Cardiac fibroblast (primary cell): Measurements from ENCODE around the gene FZR1.

ENCODE experiments used
- DNase-seq, 2 donors: peaks; one replicate each; pipeline versions ENCODE4 v3.0.0 to v3.0.0-alpha.2; 2010; ENCODE audit warnings: low read depth in 2 of 2
- H3K4me3 ChIP-seq, 2 donors: replicated peaks in 1 of 2; 1 replicate in 1 of 2; 2 replicates in 1 of 2; pipeline ENCODE4 v1.5.1; 2011; ENCODE audit warnings: low read depth in 2 of 2, low read length in 2 of 2, mild to moderate bottlenecking in 2 of 2, moderate library complexity in 1 of 2
- CTCF ChIP-seq: IDR thresholded peaks from one replicate; pipeline ENCODE4 v1.5.1; 2011; ENCODE audit warnings: low read depth, mild to moderate bottlenecking, low read length, inconsistent platforms

Gene FZR1

DNA sequence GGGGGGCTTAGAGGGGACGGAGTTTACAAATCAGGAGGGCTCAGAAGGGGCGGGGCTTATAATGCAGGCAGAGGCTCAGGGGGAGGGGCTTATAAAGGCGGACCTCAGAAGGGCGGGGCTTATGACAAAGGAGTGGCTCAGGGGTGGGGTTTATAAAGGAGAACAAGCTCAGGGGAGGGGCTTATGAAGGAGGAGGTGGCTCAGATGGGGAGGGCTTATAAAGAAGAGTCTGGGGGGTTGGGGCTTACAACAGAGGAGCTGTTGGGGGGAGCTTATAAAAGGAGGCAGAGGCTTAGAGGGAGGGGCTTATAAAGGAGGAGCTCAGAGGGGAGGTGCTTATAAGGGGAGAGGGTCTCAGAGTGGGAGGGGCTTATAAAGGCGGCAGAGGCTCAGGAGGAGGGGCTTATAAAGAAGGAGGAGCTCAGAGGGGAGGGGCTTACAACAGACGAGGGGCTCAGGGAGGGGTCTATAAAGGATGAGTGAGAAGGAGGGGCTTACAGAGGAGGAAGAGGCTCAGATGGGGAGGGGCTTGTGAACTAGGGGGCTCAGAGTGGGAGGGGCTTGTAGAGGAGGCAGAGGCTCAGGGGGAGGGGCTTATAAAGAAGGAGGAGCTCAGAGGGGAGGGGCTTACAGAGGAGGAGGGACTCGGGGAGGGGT lies 26.8 kb upstream of the FZR1 start:
- DNase-seq = peak in 1 of 2 donors; percentile 35
- no peak for TF ChIP-seq CTCF
- no peak overlapping the region for H3K4me3 ChIP-seq

- DNase-seq = no peak
- no peak overlapping the region for H3K4me3 ChIP-seq
- TF ChIP-seq CTCF = no peak
These were observed 26.3 kb upstream of the FZR1 start for GRCh38 chr19:3479834-3480215.

DNA sequence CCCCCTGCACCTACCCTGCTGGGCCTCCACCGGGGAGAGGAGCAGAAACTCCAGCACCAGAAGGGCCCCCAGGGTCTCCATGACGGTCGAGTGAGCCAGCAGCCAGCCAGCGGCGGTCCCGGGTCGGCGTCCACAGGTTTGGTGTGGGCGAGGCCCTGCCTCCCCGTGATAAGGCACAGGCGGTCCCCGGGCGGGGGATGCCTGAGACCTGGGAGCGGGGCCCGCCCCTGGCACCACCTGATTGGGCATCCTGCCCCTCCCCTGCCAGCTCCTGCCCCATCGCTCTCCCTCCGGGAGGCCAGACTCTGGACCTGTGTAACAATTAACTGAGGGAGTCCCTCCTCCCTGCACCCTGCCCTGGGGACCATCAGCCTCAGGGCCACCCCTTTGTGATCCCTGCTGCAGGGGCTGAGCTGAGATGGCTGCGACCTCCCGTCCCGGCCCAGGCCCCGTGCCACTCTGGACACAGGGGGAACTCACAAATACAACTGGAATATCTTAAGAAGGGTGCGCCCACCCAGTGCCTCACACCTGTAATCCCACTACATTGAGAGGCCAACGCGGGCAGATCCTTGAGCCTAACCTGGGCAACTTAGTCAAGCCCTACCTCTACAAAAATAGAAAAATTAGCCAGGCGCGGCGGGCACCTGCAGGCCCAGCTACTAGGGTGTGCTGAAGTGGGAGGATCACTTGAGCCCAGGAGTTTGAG lies 25.6 kb upstream of the FZR1 start, which contains the start of gene SMIM24:
SMIM24 (minus strand) TSS at position 143 of the 709 bp plus-strand sequence; CDS start at position 81, 62 bp downstream.
- TF ChIP-seq CTCF = no peak
- no peak within 1 kb of the TSS for H3K4me3 ChIP-seq
- no peak for DNase-seq

- TF ChIP-seq CTCF = no peak
- no peak overlapping the region for H3K4me3 ChIP-seq
- no peak for DNase-seq
These were observed 24.6 kb upstream of the FZR1 start for GRCh38 chr19:3481241-3482090.

DNA sequence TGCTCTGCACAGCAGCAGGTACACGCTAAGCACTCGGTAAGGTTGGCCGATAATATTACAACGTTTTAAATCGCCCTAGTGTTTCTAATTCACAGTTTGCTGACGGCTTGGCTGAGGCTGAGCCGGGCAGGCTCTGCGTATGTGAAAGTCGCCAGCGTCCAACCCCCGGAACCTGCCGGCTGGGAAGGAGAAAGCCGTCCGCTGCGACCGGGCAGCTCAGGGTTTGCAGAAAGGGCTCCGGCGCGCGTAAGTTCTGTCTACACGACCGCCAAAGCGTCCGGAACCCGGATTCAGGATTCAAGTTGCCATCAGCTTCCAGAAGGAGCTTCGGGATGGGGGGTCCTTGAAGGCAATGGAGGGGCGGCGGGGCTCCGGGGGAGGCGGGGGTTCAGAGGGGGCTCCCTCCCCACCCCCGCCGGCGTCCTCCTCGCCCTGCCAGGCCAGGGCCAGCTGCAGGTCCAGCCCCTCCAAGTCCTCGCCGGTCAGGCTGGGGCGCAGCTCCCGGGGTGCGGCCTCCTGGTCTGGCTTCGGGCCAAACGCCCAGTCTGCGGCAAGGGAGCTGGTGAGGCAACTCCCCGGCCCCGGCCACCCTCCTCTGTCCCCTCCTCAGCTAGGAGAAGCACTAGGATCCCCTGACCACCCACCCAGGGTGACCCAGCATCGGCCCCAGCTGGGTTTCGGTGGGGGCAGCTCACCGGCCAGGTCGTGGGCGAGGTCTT lies 23.4 kb upstream of the FZR1 start:
- no peak for DNase-seq
- H3K4me3 ChIP-seq = no peak overlapping the region
- TF ChIP-seq CTCF = no peak

- DNase-seq = no peak
- no peak for TF ChIP-seq CTCF
- no peak within 1 kb of the TSS for H3K4me3 ChIP-seq
These were observed 22.9 kb upstream of the FZR1 start, which contains the start of gene SMIM44 for GRCh38 chr19:3483226-3483628. Gene SMIM44 (minus strand): TSS chr19:3483441. CDS start chr19:3483403, 38 bp downstream.
